SKM-1 treated with dmso at 0.1 percent for 144 hours (cell line): ENCODE measurements around the gene DIO3.

Source experiments
- DNase-seq: peaks from one replicate; lab custom pipeline; 2025; ENCODE audit not compliant: unreplicated experiment; lab: John Stamatoyannopoulos, UW

The DIO3 gene

DNA sequence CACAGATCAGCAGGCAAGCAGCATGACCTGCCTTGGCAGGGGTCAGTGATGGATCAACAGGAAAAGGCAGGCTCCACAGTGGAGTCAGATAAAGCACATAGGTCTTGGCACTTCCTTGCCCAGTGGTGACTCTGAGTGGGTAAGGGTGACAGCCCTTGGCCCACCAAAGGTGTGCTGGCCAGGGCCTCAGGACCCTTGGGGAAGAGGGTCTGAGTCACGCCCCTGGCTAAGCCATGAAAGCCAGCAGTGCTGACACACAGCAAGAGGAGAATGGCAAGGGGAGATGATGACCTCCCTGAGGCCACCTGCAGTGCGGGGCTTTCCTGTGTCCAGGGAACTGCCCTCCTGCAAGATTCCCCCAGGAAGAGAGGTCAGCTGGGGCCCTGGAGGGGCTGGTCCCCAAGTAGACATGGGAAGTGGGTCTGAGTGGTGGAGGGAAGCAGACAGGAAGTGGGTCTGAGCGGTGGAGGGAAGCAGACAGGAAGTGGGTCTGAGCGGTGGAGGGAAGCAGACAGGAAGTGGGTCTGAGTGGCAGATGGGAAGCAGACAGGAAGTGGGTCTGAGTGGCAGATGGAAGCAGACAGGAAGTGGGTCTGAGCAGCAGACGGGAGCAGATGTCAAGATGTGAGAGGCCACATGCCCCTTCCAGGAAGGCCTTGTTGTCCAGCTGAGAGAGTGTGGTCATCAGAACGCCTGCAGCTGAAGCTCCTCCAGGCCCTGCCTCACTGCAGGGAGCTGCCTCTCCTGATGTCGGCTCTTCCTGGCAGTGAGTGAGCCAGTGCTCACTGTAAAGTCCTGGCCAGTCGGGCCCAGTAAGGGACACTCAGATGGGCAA is 34.8 kb downstream of the DIO3 start:
- DNase-seq, result no peak

DNA sequence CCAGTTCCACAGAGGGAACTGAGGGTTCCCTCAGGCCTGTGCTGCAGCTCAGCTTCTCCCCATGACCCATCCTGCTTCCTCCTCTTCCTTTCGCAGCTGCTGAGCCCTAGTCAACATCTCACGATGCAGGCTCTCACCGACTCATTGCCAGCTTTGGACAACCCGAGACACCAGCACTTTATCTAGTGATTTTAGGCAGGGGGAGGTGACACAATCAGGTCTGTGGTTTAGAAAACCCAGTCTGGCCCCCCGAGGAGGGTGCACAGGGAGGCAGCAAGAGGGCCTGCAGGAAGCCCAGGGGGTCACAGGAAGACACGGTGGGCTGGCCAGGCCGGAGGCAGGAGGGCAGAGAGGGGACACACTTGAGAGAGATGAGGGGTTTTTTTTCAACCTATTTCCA is 35.4 kb downstream of the DIO3 start:
- DNase-seq, result no peak

DNA sequence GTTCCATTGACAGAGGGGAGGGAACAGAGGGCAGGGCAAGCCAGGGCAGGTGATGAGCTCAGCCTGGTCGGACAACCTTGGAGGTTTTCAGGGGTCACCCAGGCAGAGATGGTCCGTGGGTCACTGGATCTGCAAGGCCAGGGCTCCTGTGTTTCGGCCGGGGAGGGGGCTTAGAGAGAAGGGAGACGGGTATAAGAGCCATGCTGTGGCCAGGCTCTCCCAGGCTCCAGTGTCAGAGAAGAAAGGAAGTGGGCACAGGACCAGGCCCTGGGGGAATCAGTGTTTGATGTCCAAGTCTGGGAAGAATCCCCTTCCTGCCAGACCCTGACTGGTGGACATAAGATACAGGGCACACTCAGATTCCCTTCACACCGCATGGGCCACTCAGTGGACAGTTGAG is 36.9 kb downstream of the DIO3 start:
- DNase-seq, result no peak

DNA sequence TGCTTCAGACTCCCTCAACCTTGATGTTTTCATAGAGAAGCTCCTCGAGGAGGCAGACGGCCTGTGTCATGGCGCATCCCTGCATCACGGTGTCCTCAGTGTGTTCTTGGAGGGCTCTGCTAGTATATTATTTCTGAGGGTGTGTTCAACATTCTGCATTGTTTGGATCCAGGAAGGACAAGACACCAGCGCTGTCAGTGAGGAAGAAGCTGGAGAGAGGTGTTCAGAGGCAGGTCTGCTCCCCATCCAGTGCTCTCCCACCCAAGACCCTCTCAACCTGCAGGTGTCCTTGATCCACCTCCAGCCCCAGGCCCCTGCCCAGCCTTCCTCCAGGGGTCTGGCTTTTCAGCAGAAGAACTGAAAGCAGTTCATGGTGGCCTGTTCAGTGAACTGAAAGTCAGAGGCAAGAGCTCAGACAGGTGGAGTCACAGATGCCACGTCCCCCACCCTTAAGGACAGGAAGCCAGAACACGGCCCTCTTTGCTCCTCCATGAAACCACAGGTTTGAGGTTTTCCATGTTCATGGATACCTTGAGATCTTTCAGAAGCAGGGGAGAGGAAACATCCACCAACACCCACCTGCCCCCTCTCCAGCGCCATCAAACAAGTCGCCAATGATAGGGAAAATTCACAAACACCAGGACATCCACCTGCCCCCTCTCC is 37.4 kb downstream of the DIO3 start:
- no peak for DNase-seq

DNA sequence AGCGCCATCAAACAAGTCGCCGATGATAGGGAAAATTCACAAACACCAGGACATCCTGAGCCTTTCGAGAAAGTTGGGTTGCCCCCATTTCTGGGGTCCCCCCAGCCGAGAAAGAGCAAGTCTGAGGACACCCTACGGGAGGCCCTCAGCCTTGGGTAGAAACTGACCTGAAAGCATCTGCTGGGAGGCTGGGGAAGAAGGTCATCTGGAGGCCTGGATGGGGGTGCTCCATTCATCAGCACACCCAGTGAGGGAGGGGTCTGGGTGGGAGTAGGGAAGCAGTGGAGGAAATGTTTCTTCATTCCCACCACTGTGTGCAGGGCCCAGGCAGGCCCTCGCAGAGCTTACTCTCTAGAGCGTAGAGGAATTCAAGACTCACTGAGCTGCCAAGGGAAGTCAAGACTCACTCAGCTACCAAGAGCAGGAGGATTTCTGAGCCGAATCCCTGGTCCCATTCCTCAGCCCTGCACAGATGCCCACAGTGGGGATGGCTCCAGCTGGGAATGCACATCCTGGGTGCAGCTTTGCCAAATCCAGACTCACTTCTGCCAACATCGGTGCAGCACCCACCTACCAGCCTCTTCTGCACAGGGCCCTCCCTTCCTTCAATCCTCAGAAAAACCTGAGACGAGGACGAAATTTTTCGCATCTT is 38.1 kb downstream of the DIO3 start:
- no peak for DNase-seq

DNA sequence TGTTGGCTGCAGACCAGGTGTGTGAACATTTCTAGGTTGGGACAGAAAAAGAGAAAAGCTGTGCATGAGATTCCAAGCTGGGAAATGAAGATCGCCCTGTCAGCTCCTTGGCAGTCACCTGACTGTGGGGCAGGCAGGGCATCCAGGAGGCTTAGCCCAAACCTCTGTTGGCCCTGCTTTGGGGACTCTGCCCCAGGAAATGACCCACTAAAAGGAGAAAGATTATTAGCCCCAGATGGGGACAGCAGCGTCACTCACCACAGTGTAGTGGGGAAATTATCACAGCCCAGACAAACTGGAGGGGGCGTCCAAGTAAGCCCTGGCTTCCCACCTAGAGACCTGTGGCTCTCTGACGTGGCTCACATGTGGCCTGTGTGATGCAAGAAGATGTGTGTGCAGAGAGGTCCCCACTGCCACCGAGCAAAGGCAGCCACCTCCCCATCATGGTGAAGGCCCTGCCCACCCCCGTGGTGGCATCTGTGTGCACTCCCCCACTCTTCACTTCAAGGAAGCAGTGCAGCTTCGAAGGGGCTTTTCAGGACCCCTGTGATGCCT is 39.1 kb downstream of the DIO3 start:
- DNase-seq, result no peak

DNA sequence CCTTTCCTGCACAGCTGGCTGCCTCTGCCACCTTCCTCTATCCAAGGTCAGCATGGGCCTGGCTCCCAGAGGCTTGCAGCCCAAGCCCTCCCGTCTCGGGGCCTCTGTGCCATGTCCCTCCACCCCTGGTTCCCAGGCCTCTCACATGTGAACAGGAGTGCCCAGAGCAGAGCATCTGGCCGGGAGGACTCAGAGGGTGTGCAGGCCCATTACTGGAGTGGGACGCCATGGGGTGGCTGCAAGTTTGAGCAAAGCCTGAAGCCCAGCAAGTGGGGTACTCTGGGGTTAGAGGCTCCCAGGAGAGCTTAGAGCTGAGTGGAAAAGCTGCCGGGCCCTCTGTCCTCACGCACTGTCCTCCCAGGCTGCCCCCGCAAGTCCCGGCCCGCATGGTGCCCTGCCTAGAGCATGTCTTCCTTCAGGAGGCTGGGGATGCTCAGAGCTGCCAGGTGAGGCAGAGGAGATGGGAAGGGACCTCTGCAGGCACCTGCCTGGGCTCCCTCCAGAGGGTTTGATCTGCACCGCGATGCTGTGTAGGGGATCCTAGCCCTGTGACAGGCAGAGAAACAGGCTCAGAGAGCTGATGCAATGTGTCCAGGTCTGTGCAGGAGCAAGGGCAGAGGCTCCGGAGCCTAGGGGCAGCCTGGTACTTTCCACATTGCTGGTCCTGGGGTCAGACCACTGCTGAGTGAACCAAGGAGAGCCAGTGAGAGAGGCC is 39.8 kb downstream of the DIO3 start:
- no peak for DNase-seq

DNA sequence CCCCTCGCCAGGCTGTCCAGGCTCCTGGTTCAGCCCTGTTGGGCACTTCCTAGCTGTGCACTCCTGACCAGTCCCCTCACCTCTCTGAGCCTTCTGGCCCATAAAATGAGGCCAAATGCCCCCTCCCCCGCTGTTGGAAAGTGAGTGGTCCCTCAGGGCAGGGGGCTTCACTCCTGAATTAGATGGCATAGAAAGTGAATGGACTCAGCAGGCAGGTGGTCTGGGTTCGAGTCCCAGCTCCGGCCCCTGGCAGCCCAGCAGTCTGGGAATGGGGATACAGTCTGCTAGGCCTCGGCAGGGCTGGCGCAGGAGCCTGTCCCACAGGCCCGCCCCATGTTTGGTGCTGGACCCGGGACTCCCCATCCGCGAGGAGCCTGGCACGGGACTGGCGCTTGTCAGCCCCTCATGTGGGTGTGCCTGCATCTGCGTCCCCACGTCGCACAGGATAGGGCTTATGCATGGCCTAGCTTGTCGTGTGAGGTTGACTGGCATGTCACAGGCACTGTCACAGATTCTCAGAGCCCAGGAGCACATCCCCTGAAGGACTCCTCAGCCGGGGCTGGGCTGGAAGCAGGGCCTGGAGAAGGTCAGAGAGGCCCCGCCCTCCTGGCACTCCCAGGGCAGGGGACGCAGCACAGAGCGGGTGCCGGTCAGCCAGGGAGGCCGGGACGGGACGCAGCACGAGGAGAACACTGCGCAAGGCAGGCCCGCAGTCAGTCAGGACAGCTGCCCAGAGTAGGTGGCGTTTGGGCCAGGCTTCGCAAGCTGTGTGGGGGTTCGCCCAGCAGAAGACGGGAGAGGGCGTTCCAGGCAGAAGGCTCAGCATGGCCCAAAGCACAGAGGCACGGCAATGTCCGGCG is 40.5 kb downstream of the DIO3 start:
- no peak for DNase-seq

DNA sequence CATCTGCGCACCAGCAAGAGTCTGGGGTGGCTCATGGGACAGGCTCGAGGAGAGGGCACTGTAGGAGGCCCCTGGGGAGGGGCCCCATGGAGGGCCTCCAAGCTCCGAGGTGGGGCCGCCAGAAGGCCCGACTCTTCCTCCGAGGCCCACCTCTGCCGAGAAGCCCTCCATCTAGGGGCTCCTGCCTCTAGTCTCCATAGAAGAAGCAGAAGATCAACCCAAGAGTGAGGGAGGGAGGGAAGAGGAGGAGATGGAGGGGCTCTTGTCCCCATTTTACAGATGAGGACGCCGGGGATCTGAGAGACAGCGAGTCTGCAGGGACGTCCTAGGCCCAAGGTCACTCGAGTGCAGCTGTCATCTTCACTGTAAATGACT is 41.2 kb downstream of the DIO3 start:
- DNase-seq, result no peak

DNA sequence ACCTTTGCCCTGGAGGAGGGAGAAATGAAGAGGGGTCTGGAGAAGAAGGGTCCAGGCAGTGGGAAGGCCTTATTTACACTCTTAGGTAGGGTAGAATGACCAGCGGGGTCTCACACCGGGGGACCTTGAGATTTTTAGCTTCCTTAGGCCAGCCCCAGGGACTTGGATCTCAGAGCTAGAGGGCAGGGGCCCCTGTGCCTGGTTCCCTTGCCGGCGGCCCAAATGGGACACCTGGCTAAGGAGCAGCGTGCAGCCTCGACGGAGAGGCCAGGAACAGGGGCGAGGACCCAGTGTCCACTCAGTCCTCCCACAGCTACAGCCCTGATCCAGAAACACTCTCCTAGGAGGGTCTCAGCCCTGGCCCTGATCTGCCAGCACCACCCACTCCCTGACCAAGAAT is 41.8 kb downstream of the DIO3 start:
- DNase-seq, result no peak

DNA sequence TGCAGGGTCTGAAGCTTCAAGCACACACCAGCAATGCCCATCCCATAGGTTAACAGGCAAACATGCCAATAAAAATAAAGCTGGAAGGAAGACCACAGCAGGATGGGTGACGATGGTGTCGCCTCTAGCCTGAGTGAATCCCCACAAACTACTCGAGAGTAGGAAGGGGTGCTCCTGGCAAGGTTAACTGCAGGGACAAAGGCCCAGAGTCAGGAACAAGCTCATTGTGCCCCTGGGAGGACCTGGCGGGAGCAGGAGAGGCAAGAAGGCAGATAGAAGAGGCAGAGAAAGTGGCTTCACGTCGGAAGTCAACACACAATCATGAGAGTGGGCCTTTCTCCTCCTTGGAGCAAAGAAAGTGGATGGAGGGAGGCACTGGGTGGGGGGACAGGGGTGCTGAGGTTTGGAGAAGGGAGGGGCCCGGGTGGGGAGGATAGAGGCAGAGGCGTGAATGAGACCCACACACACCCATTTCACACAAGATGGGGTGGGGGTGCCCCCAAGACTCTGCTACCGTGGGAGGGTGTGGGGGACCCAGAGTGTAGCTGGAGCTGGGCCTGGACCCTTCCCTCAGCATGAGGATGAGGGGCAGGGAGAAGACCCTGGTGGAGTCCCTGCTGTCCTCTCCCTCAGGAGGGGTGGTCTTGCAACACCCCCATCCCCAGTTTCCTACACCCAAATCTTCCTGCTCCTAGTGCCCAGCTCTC is 43.1 kb downstream of the DIO3 start:
- no peak for DNase-seq

DNA sequence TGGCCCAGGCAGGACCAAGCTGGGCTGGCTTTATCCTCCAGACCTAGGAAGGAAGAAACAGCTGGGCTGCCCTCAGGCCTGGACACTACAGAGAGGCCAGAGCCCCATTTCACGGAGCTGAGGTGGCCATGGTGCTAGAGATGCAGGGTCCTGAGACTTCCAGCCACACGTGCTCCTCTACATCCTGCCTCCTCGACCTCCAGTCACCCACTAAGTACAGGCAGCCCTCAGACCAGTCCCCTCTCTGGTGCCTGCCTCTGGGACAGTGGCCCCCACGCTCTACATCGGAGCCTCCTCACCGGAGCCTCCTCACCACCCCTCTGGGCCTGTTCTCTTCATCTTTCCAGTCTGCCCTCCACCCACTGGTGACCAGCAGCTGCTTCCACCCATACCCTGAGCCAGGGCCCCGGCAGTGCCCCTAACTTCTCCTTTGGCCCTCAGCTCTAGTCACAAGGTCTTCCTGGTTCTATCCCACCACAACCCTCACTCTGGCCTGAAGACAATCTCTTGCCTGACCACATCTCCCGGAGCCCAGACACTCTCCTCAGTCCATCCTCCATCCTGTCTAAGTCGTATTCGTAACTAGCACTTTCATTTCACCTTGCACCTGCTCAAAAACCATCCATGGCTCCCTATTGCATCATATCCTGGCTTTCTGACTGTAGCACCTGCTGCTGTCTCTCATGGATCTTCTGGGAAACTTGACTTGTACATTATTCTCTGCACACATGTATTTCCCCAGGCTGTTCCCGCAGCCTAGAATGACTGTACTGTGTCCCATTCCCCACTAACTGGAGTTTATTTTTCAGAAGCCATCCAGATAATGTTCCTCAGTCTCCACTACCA is 43.9 kb downstream of the DIO3 start:
- DNase-seq, result no peak

DNA sequence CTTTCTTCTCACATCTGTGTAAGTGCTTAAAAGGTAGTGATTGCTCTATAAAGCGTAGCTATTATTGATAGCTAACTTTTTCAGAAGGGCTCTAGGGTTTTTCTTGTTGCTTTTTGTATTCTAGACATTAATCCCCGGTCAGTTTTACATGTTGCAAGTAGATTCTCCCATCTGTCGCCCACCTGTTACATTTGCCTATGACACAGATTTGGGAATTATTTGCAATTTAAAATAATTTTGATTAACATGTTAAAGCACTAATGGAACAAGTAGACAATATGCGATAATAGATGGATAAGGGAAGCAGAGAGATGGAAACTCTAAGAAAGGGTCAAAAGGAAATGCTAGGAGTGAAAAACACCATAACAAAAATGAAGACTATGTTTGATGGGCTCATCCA is 44.5 kb downstream of the DIO3 start:
- DNase-seq, result no peak
